GM18499 (cell line): ENCODE results near the gene GTF3C1.

Source experiments
- ATAC-seq: cut with Tn5 transposase; IDR thresholded peaks from one replicate; pipeline ENCODE4 v1.9.1; 2021; ENCODE audit warnings: moderate number of reproducible peaks; ENCODE audit not compliant: insufficient read depth, unreplicated experiment

GTF3C1 gene, protein sequence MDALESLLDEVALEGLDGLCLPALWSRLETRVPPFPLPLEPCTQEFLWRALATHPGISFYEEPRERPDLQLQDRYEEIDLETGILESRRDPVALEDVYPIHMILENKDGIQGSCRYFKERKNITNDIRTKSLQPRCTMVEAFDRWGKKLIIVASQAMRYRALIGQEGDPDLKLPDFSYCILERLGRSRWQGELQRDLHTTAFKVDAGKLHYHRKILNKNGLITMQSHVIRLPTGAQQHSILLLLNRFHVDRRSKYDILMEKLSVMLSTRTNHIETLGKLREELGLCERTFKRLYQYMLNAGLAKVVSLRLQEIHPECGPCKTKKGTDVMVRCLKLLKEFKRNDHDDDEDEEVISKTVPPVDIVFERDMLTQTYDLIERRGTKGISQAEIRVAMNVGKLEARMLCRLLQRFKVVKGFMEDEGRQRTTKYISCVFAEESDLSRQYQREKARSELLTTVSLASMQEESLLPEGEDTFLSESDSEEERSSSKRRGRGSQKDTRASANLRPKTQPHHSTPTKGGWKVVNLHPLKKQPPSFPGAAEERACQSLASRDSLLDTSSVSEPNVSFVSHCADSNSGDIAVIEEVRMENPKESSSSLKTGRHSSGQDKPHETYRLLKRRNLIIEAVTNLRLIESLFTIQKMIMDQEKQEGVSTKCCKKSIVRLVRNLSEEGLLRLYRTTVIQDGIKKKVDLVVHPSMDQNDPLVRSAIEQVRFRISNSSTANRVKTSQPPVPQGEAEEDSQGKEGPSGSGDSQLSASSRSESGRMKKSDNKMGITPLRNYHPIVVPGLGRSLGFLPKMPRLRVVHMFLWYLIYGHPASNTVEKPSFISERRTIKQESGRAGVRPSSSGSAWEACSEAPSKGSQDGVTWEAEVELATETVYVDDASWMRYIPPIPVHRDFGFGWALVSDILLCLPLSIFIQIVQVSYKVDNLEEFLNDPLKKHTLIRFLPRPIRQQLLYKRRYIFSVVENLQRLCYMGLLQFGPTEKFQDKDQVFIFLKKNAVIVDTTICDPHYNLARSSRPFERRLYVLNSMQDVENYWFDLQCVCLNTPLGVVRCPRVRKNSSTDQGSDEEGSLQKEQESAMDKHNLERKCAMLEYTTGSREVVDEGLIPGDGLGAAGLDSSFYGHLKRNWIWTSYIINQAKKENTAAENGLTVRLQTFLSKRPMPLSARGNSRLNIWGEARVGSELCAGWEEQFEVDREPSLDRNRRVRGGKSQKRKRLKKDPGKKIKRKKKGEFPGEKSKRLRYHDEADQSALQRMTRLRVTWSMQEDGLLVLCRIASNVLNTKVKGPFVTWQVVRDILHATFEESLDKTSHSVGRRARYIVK (N-terminal part only)

GRCh38 chr16:27549746-27550581, at the start of gene GTF3C1, which contains the start of gene KATNIP:
Gene GTF3C1, minus strand, starts transcription at chr16:27549913. Its CDS starts 23 bp downstream, at chr16:27549890.
Gene KATNIP, plus strand, starts transcription at chr16:27550144. Its CDS starts 27 bp downstream, at chr16:27550171.
- ATAC-seq = peak; percentile 84

DNA sequence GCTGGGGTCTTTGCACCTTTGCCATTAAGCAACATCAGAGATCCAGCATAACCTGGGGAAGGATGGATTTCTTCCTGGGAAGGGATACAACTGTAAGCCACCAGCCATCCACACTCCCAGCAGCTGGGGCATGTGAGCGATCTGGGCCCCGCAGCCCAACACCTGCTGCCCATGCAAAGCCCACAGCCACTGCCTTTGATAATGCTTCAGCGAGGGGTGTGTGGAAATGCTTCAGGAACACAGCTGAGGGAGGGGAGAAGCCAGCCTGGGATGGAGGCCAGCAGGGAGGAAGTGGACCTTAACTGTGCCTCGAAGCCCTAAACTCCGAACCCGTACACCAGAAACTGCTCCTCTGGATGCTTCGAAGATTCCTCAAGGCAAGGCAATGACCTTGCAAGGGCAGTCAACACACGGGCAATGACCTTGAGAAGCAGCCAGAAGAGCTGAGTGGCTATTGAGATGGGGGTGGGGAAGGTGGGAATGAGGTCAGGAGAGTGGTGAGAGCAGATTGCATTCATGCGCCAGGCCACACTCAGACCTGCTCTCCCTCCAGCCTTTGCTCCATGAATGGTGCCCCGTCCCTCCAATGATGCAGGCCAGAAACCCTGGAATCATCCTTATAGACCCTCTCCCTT, 49.3 kb upstream of the GTF3C1 start:
- ATAC-seq = no peak

- no peak for ATAC-seq
These were observed 48.5 kb upstream of the GTF3C1 start for GRCh38 chr16:27598220-27598619.

- no peak for ATAC-seq
These were observed 47.6 kb upstream of the GTF3C1 start for GRCh38 chr16:27597361-27597760.

DNA sequence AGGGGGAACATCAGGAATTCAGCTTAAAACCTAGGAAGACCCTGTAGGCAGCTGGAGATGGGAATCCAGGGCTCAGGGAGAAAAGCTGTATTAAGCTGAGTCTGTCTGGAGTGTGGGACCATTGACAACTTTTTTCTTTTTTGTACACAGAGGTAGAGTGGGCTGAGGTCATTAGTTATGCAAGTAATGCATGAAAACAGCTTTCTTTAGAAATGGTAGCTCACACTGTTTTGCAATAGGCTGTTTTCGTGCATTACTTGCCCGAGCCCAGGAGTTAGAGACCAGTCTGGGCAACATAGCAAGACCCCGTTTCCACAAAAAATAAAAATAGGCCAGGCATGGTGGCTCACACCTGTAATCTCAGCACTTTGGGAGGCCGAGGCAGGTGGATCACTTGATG, 46.7 kb upstream of the GTF3C1 start:
- ATAC-seq = no peak

GRCh38 chr16:27595993-27596392, 46.3 kb upstream of the GTF3C1 start:
- ATAC-seq = no peak

DNA sequence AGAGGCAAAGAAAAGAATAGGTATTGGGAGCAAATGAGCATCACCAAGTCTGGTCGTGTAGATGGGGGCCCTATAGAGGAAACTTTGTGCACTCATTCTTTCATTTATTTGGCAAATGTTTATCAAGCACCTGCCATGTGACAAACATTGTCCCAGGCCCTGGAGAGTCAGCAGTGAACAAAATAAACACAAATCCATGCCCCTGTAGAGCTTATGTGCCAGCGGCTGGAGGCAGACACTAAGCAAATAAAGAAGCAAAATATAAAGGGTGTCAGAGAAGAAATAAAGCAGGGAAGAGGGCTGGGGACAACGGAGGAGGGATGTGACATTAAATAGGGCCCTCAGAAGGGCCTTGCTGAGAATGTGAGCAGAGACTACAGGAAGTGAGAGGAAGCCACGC, 45.8 kb upstream of the GTF3C1 start:
- ATAC-seq = no peak

DNA sequence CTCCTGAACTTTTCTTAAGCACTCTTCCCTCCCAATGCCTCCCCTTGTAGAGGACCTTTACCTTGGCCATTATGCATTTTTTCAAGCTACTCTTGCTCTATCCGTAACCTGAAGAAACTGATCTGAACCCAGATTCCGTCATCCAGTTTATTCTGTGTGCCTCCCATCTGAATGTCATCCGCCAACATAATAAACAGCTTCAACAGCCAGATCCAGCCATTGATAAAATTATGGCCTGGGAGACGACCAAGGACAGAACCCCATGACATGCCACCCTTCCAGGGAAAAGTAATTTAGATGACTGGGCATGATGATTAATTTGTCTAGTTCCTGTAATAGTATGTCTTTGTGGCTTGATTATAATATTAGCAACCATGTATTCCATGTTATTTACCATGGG, 42.1 kb upstream of the GTF3C1 start:
- ATAC-seq = no peak

DNA sequence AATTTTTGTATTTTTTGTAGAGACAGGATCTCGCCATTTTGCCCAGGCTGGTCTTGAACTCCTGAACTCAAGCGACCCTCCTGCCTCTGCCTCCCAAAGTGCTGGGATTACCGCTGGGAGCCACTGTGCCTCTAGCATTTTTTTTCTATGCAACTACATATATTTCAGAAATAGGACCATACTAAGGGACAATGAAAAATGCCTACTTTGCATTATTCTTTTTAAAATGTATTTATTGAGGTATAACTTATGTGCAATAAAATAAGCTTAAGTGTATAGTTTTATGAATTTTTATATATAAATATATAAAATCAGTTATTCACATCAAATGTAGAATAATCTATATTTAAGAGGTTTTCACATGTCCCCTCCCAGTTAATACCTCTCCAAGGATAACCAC, 38.3 kb upstream of the GTF3C1 start:
- ATAC-seq = no peak

- no peak for ATAC-seq
These were observed 37.0 kb upstream of the GTF3C1 start for GRCh38 chr16:27586711-27587110.

DNA sequence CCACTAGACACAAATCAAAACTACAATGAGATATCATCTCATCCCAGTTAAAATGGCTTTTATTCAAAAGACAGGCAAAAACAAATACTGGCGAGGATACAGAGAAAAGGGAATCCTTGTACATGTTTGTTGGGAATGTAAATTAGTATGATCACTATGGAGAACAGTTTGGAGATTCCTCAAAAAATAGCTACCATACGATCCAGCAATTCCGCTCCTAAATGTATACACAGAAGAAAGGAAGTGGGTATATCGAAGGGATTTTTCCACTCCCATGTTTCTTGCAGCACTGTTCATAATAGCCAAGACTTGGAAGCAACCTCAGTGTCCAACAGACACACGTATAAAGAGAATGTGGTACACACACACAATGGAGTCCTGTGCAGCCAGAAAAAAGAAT, 35.5 kb upstream of the GTF3C1 start:
- no peak for ATAC-seq

GRCh38 chr16:27583634-27584033, 33.9 kb upstream of the GTF3C1 start:
- no peak for ATAC-seq

GRCh38 chr16:27582883-27583282, 33.2 kb upstream of the GTF3C1 start:
- ATAC-seq = no peak

DNA sequence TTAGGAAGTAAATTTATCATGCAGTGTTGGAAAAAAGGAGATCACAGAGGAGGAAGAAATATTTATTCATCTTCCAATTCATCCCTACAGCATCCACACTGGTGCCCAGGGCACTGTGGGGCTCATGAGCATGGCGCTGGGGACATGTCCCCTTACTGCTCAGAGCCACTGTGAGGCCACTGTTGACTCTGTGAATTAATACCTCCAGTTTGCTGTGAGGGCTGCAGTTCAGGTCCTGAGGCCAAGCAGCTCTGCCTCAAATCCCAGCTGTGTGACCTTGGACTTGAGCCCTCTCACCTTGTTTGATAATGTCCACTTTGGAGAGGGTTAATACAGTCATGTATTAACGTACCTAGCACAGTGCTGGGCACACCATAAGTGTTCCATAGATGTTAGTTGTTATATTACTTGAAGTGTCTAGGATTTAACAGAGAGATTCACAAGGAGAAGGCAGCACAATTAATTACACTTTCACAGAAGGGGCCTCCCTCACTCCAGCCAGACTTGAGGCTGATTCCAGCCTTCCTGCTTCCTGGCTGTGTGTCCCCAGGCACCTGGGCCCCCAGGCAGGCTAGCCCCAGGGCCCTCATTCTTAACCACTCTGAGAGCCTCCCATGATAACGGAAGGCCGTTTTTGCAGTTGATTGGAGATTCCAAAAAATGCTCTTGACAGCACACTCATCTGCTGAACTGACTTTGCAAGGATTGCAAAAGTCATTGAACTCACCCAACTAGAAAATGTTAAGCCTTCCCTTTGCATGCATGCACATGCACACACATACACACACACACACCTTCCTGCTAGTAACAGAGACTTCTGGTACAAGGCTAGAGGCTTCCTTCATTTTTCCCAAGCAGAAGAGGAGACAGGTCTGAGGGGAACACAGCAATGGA, 29.6 kb upstream of the GTF3C1 start:
- ATAC-seq = no peak

- no peak for ATAC-seq
These were observed 27.0 kb upstream of the GTF3C1 start for GRCh38 chr16:27576729-27577128.

- no peak for ATAC-seq
These were observed 23.0 kb upstream of the GTF3C1 start for GRCh38 chr16:27572711-27573110.

- ATAC-seq = no peak
These were observed 22.0 kb upstream of the GTF3C1 start for GRCh38 chr16:27571433-27572326.
